NCI-H2107 treated with DMSO at 0.1 percent for 48 hours (cell line): ENCODE data around the gene SELENOK.
"Not testable (repeated sequence)": the region's sequence is repeated elsewhere in the genome, so short reads cannot be mapped to it uniquely, and the experiment has no call there.

Experiments used
- DNase-seq: peaks from one replicate; lab custom pipeline; 2025; ENCODE audit not compliant: unreplicated experiment; lab: John Stamatoyannopoulos, UW

SELENOK gene

GRCh38 chr3:53891497-53892285, at the start of gene SELENOK:
Gene SELENOK (minus strand): TSS chr3:53891859.
- peak; percentile 87 for DNase-seq

GRCh38 chr3:53941184-53941583, 49.5 kb upstream of the SELENOK start:
- no peak for DNase-seq

DNA sequence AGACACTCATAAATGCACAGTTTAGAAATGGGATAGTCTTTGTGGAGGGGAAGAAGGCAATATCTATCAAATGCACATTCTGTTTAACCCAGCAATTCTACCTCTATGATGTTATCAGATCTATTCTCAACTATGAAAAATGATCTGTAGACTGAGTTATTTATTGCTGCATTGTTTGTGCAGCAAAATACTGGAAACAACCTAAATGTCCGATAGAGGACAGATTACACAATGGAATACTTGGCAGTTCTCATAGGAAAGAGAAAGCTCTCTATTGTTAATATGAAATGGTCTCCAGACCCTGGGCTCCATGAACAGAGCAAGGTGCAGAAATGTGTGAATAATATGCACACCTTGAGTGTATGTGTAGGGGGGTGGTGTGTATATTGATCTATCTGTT, 49.0 kb upstream of the SELENOK start:
- no peak for DNase-seq

DNA sequence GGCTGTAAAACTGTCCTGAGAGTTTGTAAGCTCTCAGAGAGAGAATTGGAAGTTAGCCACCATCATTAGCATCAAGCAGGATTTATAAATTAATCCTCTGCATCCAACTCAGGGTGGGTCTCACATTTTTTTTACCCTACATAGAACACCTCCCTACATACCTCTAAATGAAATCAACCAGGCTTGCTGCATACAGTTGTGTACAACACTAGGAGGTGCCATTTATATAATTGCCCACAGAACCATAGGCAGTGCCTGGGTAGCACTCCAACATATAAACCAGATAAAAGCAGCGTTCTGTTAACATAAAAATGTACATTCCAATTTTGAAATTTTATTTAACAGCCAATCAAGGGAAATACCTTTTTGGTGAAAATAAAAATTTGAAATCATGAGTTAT, 48.2 kb upstream of the SELENOK start:
- DNase-seq = no peak

DNA sequence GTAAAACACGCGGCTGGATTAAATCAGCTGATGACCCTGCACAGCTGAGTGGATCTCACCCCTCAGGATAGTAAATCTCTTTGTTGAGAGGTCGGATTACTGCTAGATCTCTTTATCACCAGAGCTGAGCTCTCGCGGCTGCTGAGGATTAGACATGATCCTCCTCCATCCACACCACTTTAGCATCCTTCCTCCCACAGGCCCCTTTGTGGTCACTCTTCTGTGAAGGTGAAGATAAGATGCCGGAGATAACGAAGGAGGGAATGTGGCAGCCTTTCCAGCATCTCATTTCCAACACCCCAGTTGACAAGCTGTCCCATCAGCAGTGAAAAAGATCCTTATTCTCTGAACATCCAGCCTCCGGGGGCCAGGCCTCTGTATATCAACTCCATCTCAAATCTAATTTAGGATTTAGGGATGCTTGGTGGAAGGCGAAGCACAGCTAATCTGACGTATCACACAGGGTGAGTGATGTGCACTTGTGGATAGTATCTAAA, 47.5 kb upstream of the SELENOK start:
- DNase-seq = no peak

- peak; percentile 29 for DNase-seq
Measured at GRCh38 chr3:53938645-53939044, 47.0 kb upstream of the SELENOK start.

GRCh38 chr3:53936347-53936746, 44.7 kb upstream of the SELENOK start:
- DNase-seq = no peak

DNA sequence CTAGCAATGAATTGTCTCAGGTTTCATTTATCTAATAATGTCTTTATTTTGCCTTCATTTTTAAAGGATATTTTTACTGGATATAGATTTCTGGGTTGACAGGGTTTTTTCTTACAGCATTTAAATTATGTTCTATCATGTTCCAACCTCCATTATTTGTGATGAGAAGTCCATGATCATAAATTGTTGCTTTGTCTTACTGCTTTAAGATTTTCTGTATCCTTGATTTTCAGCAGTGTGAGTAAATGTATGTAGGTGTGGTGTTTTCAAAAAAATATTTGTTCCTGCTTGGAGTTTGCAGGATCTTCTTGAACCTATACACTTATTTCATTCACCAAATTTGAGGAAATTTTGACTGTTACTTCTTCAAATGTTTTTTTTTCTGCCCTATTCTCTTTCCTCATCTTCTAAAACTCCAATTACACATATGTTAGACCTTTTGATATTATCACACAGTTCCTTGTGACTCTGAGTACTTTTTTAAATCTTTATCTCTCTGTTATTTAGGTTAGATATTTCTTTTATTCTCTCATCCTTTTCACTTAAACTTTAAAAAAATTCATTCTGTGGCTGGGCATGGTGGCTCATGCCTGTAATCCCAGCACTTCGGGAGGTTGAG, 43.7 kb upstream of the SELENOK start:
- no peak for DNase-seq

- not testable (repeated sequence) for DNase-seq
Measured at GRCh38 chr3:53927208-53927872, 35.7 kb upstream of the SELENOK start.

GRCh38 chr3:53921296-53921695, 29.6 kb upstream of the SELENOK start:
- peak; percentile 7 for DNase-seq

DNA sequence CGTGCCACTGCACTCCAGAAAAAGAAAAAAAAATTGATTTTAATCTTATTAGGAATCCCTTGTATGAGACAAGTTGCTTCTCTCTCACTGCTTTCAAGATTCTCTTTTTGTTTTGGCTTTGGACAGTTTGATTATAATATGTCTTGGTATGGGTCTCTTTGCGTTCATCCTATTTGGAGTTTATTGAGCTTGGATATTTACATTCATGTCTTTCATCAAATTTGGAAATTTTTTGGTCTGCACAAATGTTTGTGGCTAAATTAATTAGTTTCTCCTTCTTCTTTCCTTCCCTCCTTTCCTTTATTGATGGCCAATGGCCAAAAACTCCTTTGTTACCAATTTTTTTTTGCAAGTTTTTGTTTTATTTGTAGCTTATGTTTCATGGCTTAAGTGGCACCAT, 28.1 kb upstream of the SELENOK start:
- no peak for DNase-seq

DNA sequence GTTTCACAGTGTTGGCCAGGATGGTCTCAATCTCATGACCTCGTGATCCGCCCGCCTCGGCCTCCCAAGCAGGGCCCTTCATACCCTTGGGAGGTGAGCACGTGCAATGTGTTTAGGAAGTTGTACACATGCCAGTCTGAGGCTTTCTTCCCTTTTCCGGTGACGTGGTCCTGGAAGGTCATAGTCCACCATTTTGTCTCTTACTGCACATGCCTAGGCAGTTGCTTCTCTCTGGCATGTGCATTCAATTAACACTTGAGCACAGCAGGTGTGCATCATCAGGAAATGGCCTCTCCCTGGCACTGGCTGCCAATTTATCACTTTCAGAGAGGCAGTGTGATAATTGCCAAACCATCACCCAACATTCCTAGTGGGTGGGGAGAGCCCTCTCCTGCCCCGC, 21.7 kb upstream of the SELENOK start:
- DNase-seq = no peak

DNA sequence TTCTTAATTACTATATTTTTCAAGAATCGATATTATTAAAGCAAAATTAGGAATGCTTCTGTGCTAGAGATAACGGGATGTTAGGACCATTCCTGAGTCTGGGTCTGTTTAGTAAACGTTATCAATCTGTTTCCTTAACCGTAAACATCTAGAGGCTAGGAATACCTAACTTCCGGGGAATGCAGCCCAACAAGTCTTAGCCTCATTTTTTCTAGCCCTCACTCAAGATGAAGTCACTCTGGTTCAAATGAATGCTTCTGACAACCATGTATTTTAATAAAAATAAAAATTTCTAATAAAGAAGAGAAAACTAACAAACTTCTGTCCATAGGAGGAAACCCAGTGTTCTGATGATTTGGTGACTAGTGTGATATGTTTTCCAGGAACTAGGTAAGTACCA, 11.1 kb upstream of the SELENOK start:
- DNase-seq = no peak

DNA sequence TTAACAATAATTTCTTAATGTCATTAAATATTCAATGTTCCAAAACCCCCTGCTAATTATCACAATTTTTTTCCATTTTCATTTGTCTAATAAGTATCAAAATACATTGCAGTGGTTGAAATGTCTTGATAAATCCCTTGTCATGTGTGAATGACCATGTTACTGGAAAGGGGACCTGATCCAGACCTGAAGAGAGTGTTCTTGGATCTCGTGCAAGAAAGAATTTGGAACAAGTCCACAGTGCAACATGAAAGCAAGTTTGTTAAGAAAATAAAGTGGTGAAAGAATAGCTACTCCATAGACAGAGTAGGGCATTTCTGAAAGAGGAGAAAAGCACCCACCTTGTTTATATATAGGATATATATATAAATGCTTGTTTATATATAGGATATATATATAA, 10.4 kb upstream of the SELENOK start:
- no peak for DNase-seq

DNA sequence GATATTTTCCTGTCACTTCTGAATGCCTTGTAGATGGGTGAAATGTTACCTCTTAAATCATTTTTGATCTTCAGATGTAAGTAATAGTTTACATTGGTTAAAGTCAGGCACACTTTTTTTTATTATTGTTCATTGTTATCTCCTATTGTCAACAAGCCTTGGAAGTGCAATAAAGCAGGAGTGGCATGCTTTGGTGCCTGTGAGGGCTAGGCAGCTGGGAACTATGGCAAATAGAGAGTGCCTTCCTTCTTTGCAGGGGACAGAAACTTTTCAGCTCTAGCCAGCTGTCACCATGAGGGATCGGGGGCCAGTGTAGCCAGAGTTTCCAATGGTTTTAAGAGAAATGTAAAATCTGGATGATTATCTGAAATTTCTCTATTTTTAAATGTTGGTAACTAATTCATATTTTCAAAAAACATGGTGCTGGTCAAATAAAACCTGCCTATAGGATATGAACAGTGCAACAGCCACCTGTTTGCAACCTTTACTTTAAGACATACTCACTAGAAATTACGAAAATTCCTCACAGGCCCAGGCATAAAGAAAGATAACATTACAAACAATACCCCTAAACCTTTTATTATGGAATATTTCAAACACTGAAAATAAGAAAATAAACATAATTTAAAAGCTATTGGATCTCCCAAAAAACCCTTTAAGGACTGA, 9.1 kb upstream of the SELENOK start:
- no peak for DNase-seq

DNA sequence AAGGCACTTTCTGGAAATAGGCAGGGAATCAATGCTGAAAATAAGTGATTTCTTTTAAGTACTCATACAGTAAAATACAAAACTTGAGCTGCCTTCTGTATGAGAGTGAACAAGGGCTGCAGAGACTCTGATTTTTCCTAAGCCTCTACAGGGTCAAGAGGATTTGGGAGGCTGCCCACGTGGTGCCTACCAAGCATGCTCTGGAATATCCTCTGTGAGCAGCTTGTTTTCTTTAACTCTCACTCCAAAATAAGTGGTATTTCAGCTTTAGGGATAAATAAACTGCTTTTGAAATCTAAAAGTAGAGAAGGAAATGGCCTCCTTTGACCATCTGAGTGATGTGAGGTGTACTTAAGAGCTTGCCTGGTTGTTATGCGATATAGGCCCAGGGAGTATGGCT, 8.1 kb upstream of the SELENOK start:
- DNase-seq = no peak

DNA sequence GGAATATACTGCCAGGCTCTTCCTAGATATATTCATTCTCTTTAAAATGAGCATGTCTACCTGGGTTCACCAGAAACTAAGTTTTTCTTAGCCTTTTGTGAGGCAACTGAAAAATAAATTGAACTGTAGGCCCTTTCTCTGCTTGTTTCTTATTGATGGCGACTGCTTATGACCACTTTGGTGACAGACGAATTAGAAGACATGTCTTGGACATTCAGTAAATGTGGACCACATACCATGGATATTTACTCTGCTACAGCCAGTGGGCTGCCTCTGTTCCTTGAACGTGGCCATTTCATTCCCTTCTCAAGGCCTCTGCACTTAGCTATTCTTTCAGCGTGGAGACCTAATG, 603 bp upstream of the SELENOK start:
- DNase-seq = no peak

- no peak for DNase-seq
Measured at GRCh38 chr3:53890726-53891475, 758 bp downstream of the SELENOK start.

- DNase-seq = no peak
Measured at GRCh38 chr3:53888232-53888631, 3.4 kb downstream of the SELENOK start.

DNA sequence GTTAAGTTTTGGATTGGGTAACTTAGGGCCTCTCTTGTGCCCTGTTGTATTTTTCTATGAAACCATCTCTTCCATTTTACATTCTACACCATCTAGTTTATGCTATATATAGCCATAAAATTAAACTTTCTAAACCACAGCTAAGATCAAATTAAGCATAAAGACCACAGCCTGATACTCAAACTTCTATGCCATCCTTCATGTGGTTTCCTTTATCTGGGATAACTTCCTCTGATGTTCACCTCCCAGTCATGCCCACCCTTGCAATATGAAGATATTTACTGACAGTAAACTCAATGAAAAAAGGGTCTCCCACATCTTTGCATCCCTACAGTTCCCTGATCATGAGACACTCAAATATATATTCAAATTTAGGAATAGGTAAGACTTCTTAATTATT, 4.2 kb downstream of the SELENOK start:
- no peak for DNase-seq

DNA sequence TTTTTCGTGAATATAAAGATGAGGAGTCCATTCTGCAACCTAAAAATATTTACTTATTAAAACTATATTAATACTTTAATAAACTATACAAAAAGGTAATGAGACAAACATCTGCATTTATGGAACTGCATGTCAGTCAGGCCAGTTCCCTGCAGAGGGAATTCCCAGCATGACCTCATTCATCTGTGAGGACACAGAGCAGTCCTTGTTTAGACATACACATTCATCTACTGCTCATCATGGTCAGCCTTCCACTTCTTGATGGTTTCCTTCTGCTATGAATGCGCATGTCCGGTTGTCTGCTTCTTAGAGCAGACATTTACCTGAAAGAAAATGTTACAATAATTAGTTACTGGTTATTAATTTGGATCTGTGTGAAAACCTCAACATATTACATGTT, 6.4 kb downstream of the SELENOK start:
- DNase-seq = no peak
